CD14-positive monocyte (primary cell): Measurements from ENCODE around the gene PRKAR1B. TPM values are rescaled to one million over a fixed set of nuclear protein-coding genes. Genes with fewer than 3 reads are reported as not detected.

Source experiments
- DNase-seq, 3 donors: peaks; one replicate each; pipeline ENCODE4 v3.0.0-alpha.2; 2011 to 2022
- H2AFZ ChIP-seq: 2 replicates; pipeline ENCODE4 v1.6.0; 2012; ENCODE audit warnings: mild to moderate bottlenecking, low read depth, low read length, inconsistent platforms; ENCODE audit not compliant: insufficient read depth, poor library complexity, severe bottlenecking
- H3K27ac ChIP-seq, 2 donors: 1 replicate in 1 of 2; 2 replicates in 1 of 2; pipeline ENCODE4 v1.5.1; 2012 to 2013; ENCODE audit warnings: low read length in 2 of 2, control low read depth in 1 of 2, inconsistent platforms in 1 of 2, low read depth in 1 of 2, mild to moderate bottlenecking in 1 of 2
- H3K27me3 ChIP-seq, 2 donors: one replicate each; pipeline versions ENCODE4 v1.6.0 to v1.6.1; 2011 to 2013; ENCODE audit warnings: low read length in 2 of 2; ENCODE audit not compliant: control insufficient read depth in 2 of 2, insufficient read depth in 2 of 2
- H3K36me3 ChIP-seq, 2 donors: replicated peaks in 1 of 2; 1 replicate in 1 of 2; 2 replicates in 1 of 2; pipeline versions ENCODE4 v1.5.1 to v1.6.1; 2012 to 2013; ENCODE audit warnings: low read length in 2 of 2, control low read depth in 1 of 2, inconsistent platforms in 1 of 2, mild to moderate bottlenecking in 1 of 2; ENCODE audit not compliant: insufficient read depth in 2 of 2, control insufficient read depth in 1 of 2
- H3K4me1 ChIP-seq, 2 donors: 1 replicate in 1 of 2; 2 replicates in 1 of 2; pipeline versions ENCODE4 v1.5.1 to v1.6.1; 2012 to 2013; ENCODE audit warnings: low read length in 2 of 2, control low read depth in 1 of 2, inconsistent platforms in 1 of 2, mild to moderate bottlenecking in 1 of 2, moderate library complexity in 1 of 2; ENCODE audit not compliant: insufficient read depth in 2 of 2, control insufficient read depth in 1 of 2
- H3K4me2 ChIP-seq: replicated peaks from 2 replicates; pipeline ENCODE3; 2012; ENCODE audit warnings: low read length, moderate library complexity, mild to moderate bottlenecking; ENCODE audit not compliant: poor library complexity, severe bottlenecking; ENCODE audit errors: extremely low read depth
- H3K4me3 ChIP-seq, 3 experiments: fragments of 200-600 bp in 1 of 3; sonication (generic) in 1 of 3; replicated peaks in 1 of 3; 1 replicate in 2 of 3; 2 replicates in 1 of 3; pipeline ENCODE4 v1.5.1; 2011 to 2013; ENCODE audit warnings: low read length in 3 of 3, mild to moderate bottlenecking in 3 of 3, control low read depth in 2 of 3, low read depth in 2 of 3, inconsistent platforms in 1 of 3, moderate library complexity in 1 of 3
- H3K79me2 ChIP-seq: 2 replicates; pipeline ENCODE4 v1.6.0; 2012; ENCODE audit warnings: mild to moderate bottlenecking, control low read depth, inconsistent platforms, low read length, moderate library complexity; ENCODE audit not compliant: insufficient read depth
- H3K9ac ChIP-seq: 2 replicates; pipeline ENCODE4 v1.6.0; 2017; ENCODE audit warnings: low read length, mild to moderate bottlenecking; ENCODE audit not compliant: insufficient read depth, poor library complexity, severe bottlenecking
- H3K9me3 ChIP-seq, 2 donors: replicated peaks in 1 of 2; 1 replicate in 1 of 2; 2 replicates in 1 of 2; pipeline versions ENCODE4 v1.5.1 to v1.6.1; 2012 to 2013; ENCODE audit warnings: low read length in 2 of 2, control low read depth in 1 of 2; ENCODE audit not compliant: control insufficient read depth in 1 of 2, insufficient read depth in 1 of 2
- H4K20me1 ChIP-seq: 2 replicates; pipeline ENCODE4 v1.6.0; 2012; ENCODE audit warnings: mild to moderate bottlenecking, low read length, control low read depth, moderate library complexity; ENCODE audit not compliant: insufficient read depth
- H3K27ac Mint-ChIP-seq, 7 donors: one replicate each; pipeline ENCODE4 v1.8.0; 2020; ENCODE audit warnings: mild to moderate bottlenecking in 7 of 7, mixed read lengths in 7 of 7, moderate library complexity in 6 of 7, inconsistent platforms in 2 of 7
- H3K27me3 Mint-ChIP-seq, 3 donors: one replicate each; pipeline ENCODE4 v1.8.0; 2021 to 2022; ENCODE audit warnings: low read depth in 3 of 3, mild to moderate bottlenecking in 3 of 3, mixed read lengths in 3 of 3, moderate library complexity in 3 of 3, inconsistent platforms in 1 of 3
- H3K36me3 Mint-ChIP-seq, 2 donors: one replicate each; pipeline ENCODE4 v1.8.0; 2020; ENCODE audit warnings: mixed read lengths in 2 of 2, inconsistent platforms in 1 of 2, mild to moderate bottlenecking in 1 of 2
- H3K4me1 Mint-ChIP-seq: one replicate; pipeline ENCODE4 v1.8.0; 2020; ENCODE audit warnings: mild to moderate bottlenecking, mixed read lengths
- H3K4me3 Mint-ChIP-seq, 2 donors: one replicate each; pipeline ENCODE4 v1.8.0; 2020; ENCODE audit warnings: mild to moderate bottlenecking in 2 of 2, mixed read lengths in 2 of 2, moderate library complexity in 1 of 2
- H3K9me3 Mint-ChIP-seq, 7 donors: one replicate each; pipeline ENCODE4 v1.8.0; 2020 to 2022; ENCODE audit warnings: mixed read lengths in 7 of 7, mild to moderate bottlenecking in 6 of 7, moderate library complexity in 6 of 7, inconsistent platforms in 2 of 7
- WGBS: methylation state at CpG from one replicate; pipeline ENCODE4 v1.1.5; 2013; ENCODE audit warnings: missing lambda C conversion rate; ENCODE audit not compliant: insufficient coverage; 5-methylcytosine and 5-hydroxymethylcytosine counted together
- intact Hi-C, 2 donors: fragments of 100-400 bp; cut with micrococcal nuclease; formaldehyde crosslinking; loops; one replicate each; pipeline versions ENCODE4 v1.15.0 to v1.15.1; 2023
- polyA plus RNA-seq, 3 donors: library from polyadenylated mRNA; depleted of rRNA in 1 of 3; unstranded in 2 of 3; stranded (reverse) in 1 of 3; fragments of 300-500 nt in 2 of 3; fragments of >200 nt in 1 of 3; fragmentation: Illumina TruSeq in 2 of 3; gene quantifications; 1 replicate in 2 of 3; 2 replicates in 1 of 3; pipeline ENCODE4 v1.2.3, GENCODE V29; 2012 to 2021
- TF ChIP-seq, protein P1 (sequence below): fragments of 200-600 bp; IDR thresholded peaks from one replicate; pipeline ENCODE4 v1.8.0; 2022; ENCODE audit warnings: antibody characterized with exemption, mild to moderate bottlenecking

PRKAR1B gene
- polyA plus RNA-seq, 3 donors: 0.94 to 2.1 (median 1.1) TPM

GRCh38 chr7:631291-631711 lies 95.8 kb downstream of the PRKAR1B start:
- H3K9me3 Mint-ChIP-seq: peaks cover 4 to 21% (median 12%) of the 10 kb centered on the region in 7 donors
- Histone ChIP-seq H3K4me2 (no peak overlapping the region), H3K9ac (no peak overlapping the region), H2AFZ (no peak overlapping the region), H3K4me1 (no peaks in the 10 kb centered on the region), H4K20me1 (no peaks in the 10 kb centered on the region), H3K9me3 (peaks cover 0 to 20% of the 10 kb centered on the region in 2 donors), H3K36me3 (no peaks in the 10 kb centered on the region), H3K27me3 (no peaks in the 10 kb centered on the region), H3K79me2 (no peaks in the 10 kb centered on the region), H3K27ac (no peak overlapping the region), H3K4me3 (no peak overlapping the region)
- DNase-seq: no peak
- H3K27me3 Mint-ChIP-seq: peaks cover 0 to 6% (median under 1%) of the 10 kb centered on the region in 3 donors
- no peak overlapping the region for H3K27ac Mint-ChIP-seq
- H3K4me1 Mint-ChIP-seq: no peaks in the 10 kb centered on the region
- intact Hi-C loops: no loop called here
- WGBS: 95% methylated on average over 13 of the region's 17 CpGs
- no peaks in the 10 kb centered on the region for H3K36me3 Mint-ChIP-seq
- TF ChIP-seq, protein P1, sequence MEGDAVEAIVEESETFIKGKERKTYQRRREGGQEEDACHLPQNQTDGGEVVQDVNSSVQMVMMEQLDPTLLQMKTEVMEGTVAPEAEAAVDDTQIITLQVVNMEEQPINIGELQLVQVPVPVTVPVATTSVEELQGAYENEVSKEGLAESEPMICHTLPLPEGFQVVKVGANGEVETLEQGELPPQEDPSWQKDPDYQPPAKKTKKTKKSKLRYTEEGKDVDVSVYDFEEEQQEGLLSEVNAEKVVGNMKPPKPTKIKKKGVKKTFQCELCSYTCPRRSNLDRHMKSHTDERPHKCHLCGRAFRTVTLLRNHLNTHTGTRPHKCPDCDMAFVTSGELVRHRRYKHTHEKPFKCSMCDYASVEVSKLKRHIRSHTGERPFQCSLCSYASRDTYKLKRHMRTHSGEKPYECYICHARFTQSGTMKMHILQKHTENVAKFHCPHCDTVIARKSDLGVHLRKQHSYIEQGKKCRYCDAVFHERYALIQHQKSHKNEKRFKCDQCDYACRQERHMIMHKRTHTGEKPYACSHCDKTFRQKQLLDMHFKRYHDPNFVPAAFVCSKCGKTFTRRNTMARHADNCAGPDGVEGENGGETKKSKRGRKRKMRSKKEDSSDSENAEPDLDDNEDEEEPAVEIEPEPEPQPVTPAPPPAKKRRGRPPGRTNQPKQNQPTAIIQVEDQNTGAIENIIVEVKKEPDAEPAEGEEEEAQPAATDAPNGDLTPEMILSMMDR: no peak
- no peak overlapping the region for H3K4me3 Mint-ChIP-seq

GRCh38 chr7:630539-630938 lies 96.5 kb downstream of the PRKAR1B start:
- intact Hi-C loops: no loop called here
- TF ChIP-seq, protein P1: no peak

More at GRCh38 chr7:630539-630938, 96.5 kb downstream of the PRKAR1B start:
- Histone ChIP-seq H3K9me3 (peaks cover 6 to 28% of the 10 kb centered on the region in 2 donors), H2AFZ (no peak overlapping the region), H3K4me3 (no peak overlapping the region), H3K4me2 (no peak overlapping the region), H4K20me1 (no peaks in the 10 kb centered on the region), H3K27me3 (no peaks in the 10 kb centered on the region), H3K9ac (no peak overlapping the region), H3K36me3 (no peaks in the 10 kb centered on the region), H3K27ac (no peak overlapping the region), H3K79me2 (no peaks in the 10 kb centered on the region), H3K4me1 (no peaks in the 10 kb centered on the region)
- no peak for DNase-seq
- 96% methylated on average over 3 of the region's 5 CpGs for WGBS
- Mint-ChIP-seq H3K4me1 (no peaks in the 10 kb centered on the region), H3K27ac (peak overlapping the region in 2 of 7 donors; percentile 36 to 48), H3K27me3 (peaks cover 0 to 6% (median 2%) of the 10 kb centered on the region in 3 donors), H3K4me3 (no peak overlapping the region), H3K9me3 (peaks cover 8 to 28% (median 16%) of the 10 kb centered on the region in 7 donors), H3K36me3 (no peaks in the 10 kb centered on the region)
